HG03354 (cell line): Measurements from ENCODE around the gene IGSF23.

Experiments
- ATAC-seq: cut with Tn5 transposase; IDR thresholded peaks from one replicate; pipeline ENCODE4 v1.9.1; 2021; ENCODE audit warnings: mild to moderate bottlenecking; ENCODE audit not compliant: unreplicated experiment, poor library complexity, severe bottlenecking

Gene IGSF23

DNA sequence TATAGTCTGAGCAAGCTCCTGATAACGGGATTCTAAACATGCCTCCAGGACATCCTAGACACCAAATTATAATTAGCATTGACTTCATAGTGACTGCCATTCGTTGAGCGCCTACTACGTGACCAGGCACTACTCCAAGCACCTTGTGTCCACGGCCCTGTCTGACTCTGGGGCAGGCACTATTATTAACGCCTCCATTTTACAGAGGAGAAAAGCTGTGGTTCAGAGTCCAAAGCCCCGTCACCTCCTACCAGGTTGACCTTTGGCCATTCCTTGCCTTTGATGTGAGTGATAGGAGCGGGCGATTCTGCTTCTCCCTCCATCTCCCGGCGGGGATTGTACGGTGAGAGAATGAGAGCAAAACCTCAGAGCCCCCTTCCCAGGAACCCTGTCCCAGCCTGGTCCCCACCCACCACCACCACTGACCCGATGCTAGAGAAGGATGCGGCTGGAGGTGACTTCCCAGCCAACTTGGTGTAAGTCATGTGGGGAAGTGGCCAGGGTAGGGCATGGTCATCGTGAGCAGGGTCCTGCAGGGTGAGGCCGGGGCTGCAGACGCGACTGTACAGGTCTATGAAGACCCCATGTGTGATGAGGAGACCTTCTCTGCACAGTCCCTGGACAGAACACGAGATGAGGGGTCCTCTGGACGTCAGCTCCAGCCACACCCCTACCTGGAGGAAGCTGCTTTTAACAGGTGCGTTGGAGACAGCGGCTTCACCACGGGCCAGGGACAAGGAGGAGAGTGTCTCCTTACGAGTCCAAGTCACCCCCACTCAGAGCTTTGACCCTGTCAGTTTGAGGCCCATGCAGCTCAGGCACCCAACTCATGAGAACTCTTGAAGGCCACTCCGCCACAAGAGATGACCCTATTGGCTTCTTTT is at the start of gene IGSF23:
TSS of gene IGSF23 (plus strand) at position 269 of the 884 bp plus-strand sequence. CDS start at position 352, 83 bp downstream.
- ATAC-seq, result no peak

DNA sequence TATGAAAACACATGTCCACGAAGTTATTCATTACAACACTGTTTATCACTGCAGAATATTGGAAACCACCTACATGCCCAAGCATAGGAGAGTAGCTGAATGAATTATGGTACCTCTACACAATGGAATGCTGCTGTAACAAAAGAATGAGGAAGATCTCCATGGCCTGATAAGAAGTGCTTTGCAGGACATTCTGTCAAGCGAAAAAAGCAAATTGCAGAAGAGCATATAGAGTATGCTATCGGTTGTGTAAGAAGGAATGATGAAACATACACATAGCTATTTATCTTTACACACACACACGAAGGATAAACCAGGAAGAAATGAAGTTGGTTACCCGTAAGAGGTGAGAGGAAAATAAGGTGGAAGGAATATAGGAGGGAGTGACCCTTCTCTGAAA is 46.4 kb upstream of the IGSF23 start:
- ATAC-seq, result no peak

GRCh38 chr19:44567745-44568144 is 45.6 kb upstream of the IGSF23 start:
- ATAC-seq, result no peak

DNA sequence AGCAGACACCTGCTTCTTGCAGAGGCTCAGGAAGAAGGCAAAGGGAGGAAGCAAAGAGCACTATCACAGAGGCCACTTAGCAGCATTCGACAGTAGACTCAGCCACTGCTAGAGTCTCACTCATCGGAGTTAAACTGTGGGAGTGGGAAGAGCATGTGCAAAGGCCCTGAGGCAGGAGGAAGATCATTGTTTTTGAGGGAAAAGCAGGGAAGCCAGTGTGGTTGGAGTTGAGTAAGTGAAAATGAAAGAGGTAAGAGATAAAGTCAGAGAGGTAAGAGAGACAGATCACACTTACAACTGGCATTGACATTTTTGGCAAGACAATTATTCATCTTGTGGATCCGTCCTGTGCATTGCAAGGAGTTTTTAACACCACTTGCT is 42.8 kb upstream of the IGSF23 start:
- no peak for ATAC-seq

GRCh38 chr19:44570984-44571684 is 42.2 kb upstream of the IGSF23 start:
- ATAC-seq, result no peak

DNA sequence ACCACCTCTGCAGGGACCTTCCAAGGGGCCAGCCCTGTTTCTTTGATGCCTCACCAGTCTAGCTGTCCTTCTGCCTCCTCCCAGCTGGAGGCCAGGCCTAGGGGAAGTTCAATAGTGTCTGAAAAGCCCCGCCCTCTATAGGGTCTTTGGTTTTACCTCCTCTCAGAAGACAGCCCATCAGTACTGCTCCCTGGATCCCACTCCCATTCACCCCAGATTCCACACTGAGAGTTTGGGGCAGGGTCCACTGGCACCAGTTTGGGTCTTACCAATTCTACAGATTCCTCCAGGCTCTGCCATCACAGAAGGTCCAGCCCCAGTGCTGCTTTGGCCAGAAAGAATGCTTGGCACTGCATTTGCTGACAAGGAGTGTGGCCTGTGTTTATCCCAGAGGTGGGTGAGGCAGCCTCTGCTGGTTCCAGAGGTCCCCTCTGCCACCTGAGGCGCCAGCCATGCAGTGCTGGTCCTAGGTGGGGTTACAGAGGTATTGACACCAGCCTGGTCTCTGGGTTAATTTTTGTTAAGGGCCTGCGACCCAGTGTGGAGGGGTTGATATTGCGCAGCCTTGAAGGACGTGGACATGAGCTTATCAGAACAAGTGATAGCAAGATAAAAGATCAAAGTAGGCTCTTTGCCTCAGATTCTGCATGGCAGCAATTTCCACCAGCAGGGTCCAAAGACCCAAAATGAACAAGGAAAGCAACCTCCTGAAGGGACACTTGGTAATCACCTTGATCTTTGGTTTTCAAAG is 41.4 kb upstream of the IGSF23 start:
- no peak for ATAC-seq

DNA sequence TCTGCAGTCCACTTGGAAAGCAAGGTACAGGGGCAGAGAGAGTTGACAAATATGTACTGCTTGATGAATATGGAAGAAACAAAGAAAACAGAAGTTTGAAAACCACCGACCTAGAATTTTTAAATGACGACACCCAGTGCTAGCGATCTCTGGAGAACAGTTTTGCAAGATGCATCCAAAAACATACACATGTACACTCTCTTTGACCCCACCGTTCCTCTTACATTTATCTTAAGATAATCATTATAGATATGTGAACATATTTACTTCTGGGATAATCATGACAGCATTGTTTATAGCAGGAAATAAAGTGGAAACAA is 40.8 kb upstream of the IGSF23 start:
- no peak for ATAC-seq

DNA sequence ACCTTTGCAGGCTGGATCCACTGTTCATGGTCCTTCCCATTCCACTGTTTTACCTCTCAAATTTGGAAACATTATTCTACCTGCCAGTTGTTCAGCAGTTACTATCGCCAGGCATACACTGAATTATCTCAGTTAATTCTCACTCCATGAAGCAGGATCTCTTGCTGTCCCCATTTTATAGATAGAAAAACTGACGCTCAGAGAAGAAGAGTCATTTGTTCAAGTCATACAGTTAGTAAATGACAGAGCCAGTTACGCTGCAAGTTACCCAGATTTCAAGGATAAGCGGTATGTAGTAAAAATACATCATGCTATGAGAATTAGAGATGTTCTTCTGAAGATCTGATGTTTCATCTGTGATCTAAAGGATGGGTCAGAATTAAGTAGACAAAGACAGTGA is 40.2 kb upstream of the IGSF23 start:
- no peak for ATAC-seq

GRCh38 chr19:44573627-44574026 is 39.7 kb upstream of the IGSF23 start:
- ATAC-seq, result no peak

GRCh38 chr19:44574186-44574950 is 39.0 kb upstream of the IGSF23 start:
- no peak for ATAC-seq

GRCh38 chr19:44575116-44575700 is 38.2 kb upstream of the IGSF23 start:
- ATAC-seq, result no peak

GRCh38 chr19:44576843-44577565 is 36.4 kb upstream of the IGSF23 start:
- ATAC-seq, result no peak

- ATAC-seq, result no peak
These were observed 35.8 kb upstream of the IGSF23 start for GRCh38 chr19:44577566-44577874.

DNA sequence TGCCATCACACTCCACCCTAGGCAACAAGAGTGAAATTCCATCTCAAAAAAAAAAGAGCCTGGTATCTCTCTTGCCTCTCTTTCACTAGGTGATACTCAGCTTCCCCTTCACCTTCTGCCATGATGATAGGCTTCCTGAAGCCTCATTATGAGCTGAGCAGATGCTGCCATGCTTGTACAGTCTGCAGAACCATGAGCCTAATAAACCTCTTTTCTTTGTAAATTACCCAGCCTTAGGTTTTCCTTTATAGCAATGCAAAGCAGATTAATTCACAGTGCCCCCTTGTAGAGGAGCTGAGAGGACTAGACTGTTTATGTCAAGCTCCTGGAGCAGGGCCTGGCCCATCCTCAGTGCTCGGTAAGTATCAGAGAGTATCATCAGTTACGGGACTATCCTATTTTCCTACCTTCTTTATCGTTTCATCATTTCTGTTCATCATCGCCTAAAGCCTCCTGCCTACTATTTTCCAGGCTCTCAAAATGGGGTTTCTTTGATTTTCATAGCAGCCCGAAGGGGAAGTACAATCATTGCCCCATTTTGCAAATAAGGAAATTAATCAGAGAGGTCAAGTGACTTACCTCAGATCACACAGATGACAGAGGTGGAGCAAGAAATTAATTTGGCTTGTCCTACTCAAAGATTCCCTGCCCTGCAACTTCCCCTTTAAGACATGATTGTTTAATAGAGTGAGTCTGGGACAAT is 33.5 kb upstream of the IGSF23 start:
- ATAC-seq, result no peak

DNA sequence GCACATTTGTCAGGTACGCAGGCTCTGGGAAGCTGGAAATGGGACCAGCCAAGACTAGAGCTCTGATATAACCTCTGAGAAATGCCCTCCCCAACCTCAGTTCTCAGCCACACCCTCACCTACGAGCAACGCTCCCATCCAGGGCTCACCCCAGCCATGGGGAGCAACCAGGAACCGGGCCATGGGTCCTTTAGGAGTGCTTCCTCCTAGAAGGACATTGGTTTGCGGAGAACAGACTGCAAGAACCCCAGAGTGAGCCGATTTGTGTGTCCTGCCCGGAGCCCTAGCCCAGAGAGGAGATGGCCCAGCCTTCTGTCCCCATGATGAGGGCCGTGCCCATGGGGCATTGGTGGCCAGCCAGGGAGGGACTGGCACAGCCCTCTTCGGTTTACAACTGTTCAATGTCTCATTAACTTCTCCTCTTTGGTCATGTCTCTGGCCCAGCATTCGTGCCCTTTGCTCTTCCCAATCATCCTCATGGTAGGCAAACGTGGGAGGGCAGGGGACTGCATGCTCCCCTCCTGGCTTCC is 32.9 kb upstream of the IGSF23 start:
- no peak for ATAC-seq

- no peak for ATAC-seq
These were observed 32.1 kb upstream of the IGSF23 start for GRCh38 chr19:44581288-44581687.

GRCh38 chr19:44582581-44583265 is 30.6 kb upstream of the IGSF23 start:
- ATAC-seq, result no peak
